ENCODE data around the gene BANF1. TPM values are rescaled to one million over a fixed set of nuclear protein-coding genes. Genes with fewer than 3 reads are reported as not detected.
A peak's percentile ranks its signal among the peaks of the same experiment; 100 is the strongest.

Gene BANF1, protein sequence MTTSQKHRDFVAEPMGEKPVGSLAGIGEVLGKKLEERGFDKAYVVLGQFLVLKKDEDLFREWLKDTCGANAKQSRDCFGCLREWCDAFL
- 215 TPM for total RNA-seq
- long read RNA-seq, transcript BANF1-201 (3 exons, 1,155 nt): major isoform, 67 of 98 reads
- long read RNA-seq, transcript BANF1-208 (3 exons, 1,135 nt): minor isoform, 8 of 98 reads
- long read RNA-seq, transcript BANF1-202 (3 exons, 946 nt): minor isoform, 8 of 98 reads
- long read RNA-seq, partial matches to known transcripts: 4 of 98 reads
- long read RNA-seq, other reads (novel, unspliced or antisense): 8 of 98 reads

DNA sequence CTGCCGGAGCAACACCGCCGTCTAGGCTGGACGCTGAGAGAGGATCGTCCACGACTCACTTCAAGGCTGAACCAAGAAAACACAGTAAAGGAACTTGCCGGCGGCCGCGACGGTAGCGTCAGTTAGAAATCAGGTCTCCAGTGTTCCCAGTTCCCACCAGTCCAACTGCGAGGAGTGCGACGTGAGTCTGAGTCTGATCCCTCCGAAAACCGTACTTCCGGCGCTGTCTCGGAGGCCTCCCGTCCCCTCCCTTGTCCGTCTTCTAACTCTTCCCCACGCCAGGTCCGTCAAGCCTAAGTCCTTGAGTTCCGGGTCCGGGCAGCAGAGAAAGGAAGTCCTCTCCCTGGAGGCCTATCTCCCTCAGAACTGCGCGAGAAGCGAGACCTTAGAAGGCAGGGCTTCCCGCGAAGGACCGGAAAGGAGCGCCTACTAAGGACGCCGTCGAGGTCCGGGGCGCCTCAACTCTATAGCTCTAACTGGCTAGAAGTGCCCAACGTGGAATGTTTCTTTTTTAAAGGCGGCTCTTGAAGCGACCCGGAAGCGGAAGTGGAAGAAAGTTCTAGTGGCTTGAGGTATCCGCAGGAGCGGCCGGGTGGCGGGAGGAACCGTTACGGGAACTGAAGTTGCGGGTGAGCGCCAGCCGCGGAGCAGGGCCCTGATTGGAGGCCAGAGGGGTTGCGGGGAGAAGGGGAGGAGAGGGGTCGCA, at the start of gene BANF1, which contains the start of gene EIF1AD:
Gene BANF1, plus strand, starts transcription at position 562 of the 706 bp plus-strand sequence. CDS start 748 bp downstream, outside the sequence.
Gene EIF1AD, minus strand, starts transcription at position 216 of the 706 bp plus-strand sequence. CDS start 1,768 bp downstream, outside the sequence.
- Histone ChIP-seq H3K9me3 (replicated peaks) (no peaks in the 10 kb centered on the region), H3K4me1 (peaks cover 43% of the 10 kb centered on the region), H3K27ac (replicated peaks) (peak within 1 kb of the TSS; percentile 96), H3K27me3 (ENCODE audit: low read depth) (no peaks in the 10 kb centered on the region), H3K4me3 (peak within 1 kb of the TSS; percentile 97), H3K36me3 (peaks cover 59% of the 10 kb centered on the region)
- intact Hi-C loops (cut with micrococcal nuclease): no loop called here
- TF ChIP-seq, protein P1, sequence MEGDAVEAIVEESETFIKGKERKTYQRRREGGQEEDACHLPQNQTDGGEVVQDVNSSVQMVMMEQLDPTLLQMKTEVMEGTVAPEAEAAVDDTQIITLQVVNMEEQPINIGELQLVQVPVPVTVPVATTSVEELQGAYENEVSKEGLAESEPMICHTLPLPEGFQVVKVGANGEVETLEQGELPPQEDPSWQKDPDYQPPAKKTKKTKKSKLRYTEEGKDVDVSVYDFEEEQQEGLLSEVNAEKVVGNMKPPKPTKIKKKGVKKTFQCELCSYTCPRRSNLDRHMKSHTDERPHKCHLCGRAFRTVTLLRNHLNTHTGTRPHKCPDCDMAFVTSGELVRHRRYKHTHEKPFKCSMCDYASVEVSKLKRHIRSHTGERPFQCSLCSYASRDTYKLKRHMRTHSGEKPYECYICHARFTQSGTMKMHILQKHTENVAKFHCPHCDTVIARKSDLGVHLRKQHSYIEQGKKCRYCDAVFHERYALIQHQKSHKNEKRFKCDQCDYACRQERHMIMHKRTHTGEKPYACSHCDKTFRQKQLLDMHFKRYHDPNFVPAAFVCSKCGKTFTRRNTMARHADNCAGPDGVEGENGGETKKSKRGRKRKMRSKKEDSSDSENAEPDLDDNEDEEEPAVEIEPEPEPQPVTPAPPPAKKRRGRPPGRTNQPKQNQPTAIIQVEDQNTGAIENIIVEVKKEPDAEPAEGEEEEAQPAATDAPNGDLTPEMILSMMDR (IDR thresholded peaks at IDR 0.05; ENCODE audit: borderline replicate concordance): no peak
- peak; percentile 90 for DNase-seq

DNA sequence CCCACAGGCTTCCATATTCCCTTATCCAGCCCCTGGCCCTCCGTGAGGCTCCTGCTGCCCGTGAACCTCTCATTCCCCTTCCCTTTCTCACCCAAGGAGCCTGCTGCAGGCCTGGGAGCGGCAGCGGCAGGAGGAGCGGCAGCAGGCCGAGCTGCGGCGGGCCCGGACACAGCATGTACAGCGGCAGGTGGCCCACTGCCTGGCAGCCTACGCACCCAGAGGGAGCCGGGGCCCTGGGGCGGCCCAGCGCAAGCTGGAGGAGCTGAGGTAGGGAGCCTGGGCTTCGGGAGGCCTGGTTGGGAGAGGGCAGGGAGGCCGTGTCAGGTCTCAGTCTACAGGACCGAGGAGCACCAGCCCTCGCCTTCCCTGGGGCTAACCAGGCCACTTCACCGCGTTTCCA, 48.8 kb upstream of the BANF1 start:
- peaks cover 43% of the 10 kb centered on the region for H3K27me3 ChIP-seq (ENCODE audit: low read depth)
- H3K4me3 ChIP-seq: no peak overlapping the region
- H3K36me3 ChIP-seq: no peaks in the 10 kb centered on the region
- TF ChIP-seq, protein P1 (IDR thresholded peaks at IDR 0.05; ENCODE audit: borderline replicate concordance): no peak
- DNase-seq: no peak
- no peaks in the 10 kb centered on the region for H3K9me3 ChIP-seq (replicated peaks)
- intact Hi-C loops (cut with micrococcal nuclease): no loop called here
- H3K27ac ChIP-seq (replicated peaks): no peak overlapping the region
- H3K4me1 ChIP-seq: no peaks in the 10 kb centered on the region

DNA sequence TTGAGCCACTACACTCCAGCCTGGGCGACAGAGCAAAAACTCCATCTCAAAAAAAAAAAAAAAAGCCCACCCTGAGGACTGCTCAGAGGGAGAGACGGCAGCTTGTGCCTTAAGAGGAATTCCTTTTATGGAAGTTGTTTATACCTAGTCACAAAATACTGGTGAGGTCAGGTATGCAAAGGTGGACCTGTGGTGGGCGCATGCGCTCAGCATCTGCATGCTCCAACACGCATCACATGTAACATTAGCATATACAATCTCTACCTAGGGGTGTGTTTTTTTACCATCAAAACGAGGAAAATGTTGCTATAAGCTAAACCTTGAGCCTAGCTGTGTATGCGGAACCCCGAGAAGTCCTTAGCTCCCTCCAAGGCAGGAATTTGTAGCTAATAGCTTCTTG, 47.5 kb upstream of the BANF1 start:
- Histone ChIP-seq H3K4me3 (no peak overlapping the region), H3K27me3 (ENCODE audit: low read depth) (peaks cover 43% of the 10 kb centered on the region), H3K27ac (replicated peaks) (no peak overlapping the region), H3K36me3 (no peaks in the 10 kb centered on the region), H3K4me1 (no peaks in the 10 kb centered on the region), H3K9me3 (replicated peaks) (no peaks in the 10 kb centered on the region)
- intact Hi-C loops (cut with micrococcal nuclease): no loop called here
- TF ChIP-seq, protein P1 (IDR thresholded peaks at IDR 0.05; ENCODE audit: borderline replicate concordance): no peak
- no peak for DNase-seq

DNA sequence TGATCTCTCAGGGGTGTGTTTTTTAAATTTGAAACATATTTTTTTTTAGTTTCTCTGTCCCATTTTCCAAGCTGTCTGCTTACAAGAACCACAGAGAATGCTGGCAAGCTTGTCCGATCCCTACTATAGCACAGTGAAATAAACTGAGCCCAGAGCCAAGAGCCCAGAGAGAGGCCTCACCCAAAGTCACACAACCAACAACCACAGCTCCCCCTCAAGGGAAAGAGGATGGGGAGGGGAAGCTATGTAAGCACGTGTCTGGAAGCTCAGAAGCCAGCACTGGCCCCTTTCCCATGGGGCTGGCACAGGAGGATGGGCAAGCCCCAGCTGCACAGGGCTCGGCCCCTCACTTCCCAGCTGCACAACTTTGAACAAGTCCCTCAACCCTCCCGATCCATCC, 44.0 kb upstream of the BANF1 start:
- TF ChIP-seq, protein P1 (IDR thresholded peaks at IDR 0.05; ENCODE audit: borderline replicate concordance): no peak
- intact Hi-C loops (cut with micrococcal nuclease): no loop called here
- peaks cover 24% of the 10 kb centered on the region for H3K4me1 ChIP-seq

DNA sequence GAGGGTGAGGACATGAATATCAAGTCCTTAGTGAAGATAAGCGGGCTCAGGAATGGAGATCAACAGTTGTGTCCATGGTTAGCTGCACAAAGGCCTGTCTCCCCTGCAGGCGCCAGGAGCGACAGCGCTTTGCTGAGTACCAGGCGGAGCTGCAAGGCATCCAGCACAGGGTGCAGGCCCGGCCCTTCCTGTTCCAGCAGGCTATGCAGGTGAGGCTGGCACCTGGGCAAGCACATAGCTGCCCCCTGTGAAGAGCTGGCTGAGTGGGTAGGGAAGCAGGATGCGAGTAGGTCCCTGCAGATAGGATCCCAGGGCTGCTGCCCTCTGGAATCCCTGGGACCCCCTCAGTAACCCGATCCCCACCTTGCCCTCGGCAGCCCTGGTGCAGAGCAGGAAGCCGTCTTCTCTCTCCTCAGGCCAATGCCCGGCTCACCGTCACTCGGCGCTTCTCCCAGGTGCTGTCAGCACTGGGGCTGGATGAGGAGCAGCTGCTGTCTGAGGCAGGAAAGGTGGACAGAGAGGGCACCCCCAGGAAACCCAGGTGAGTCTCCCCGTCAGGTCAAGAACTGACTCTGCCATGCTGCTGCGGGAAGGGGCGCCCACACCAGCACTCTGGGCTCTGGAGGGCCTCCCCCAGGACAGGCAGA, 43.4 kb upstream of the BANF1 start:
- no peak overlapping the region for H3K27ac ChIP-seq (replicated peaks)
- DNase-seq: no peak
- peaks cover 27% of the 10 kb centered on the region for H3K27me3 ChIP-seq (ENCODE audit: low read depth)
- TF ChIP-seq, protein P1 (IDR thresholded peaks at IDR 0.05; ENCODE audit: borderline replicate concordance): no peak
- H3K4me3 ChIP-seq: no peak overlapping the region
- intact Hi-C loops (cut with micrococcal nuclease): no loop called here
- peaks cover 3% of the 10 kb centered on the region for H3K36me3 ChIP-seq
- H3K4me1 ChIP-seq: peaks cover 30% of the 10 kb centered on the region
- H3K9me3 ChIP-seq (replicated peaks): no peaks in the 10 kb centered on the region

More for the DNA sequence above, 44.0 kb upstream of the BANF1 start:
- no peaks in the 10 kb centered on the region for H3K9me3 ChIP-seq (replicated peaks)
- H3K4me3 ChIP-seq: no peak overlapping the region
- H3K27me3 ChIP-seq (ENCODE audit: low read depth): peaks cover 33% of the 10 kb centered on the region
- DNase-seq: no peak
- no peak overlapping the region for H3K27ac ChIP-seq (replicated peaks)
- H3K36me3 ChIP-seq: no peaks in the 10 kb centered on the region

Data from left ventricle myocardium inferior (tissue), 1 donor.